H9 (cell line): ENCODE results near the gene CMTM8. TPM values are rescaled to one million over a fixed set of nuclear protein-coding genes. Genes with fewer than 3 reads are reported as not detected.

Source experiments
- DNase-seq: peaks from one replicate; pipeline ENCODE4 v3.0.0-alpha.2; 2017
- H2AFZ ChIP-seq: one replicate; pipeline ENCODE4 v1.6.1; 2013; ENCODE audit warnings: mild to moderate bottlenecking, low read length, control low read depth, moderate library complexity
- H2AK5ac ChIP-seq: 2 replicates; pipeline ENCODE4 v1.6.1; 2013; ENCODE audit warnings: low read length, control low read depth, mixed read lengths; ENCODE audit not compliant: insufficient read length
- H2BK120ac ChIP-seq: one replicate; pipeline ENCODE4 v1.6.1; 2013; ENCODE audit warnings: low read depth, mild to moderate bottlenecking, low read length, control low read depth, inconsistent platforms; ENCODE audit not compliant: poor library complexity, severe bottlenecking
- H2BK12ac ChIP-seq: 2 replicates; pipeline ENCODE4 v1.6.1; 2013; ENCODE audit warnings: low read length, control low read depth, mixed read lengths, low read depth; ENCODE audit not compliant: insufficient read length
- H2BK15ac ChIP-seq: 2 replicates; pipeline ENCODE4 v1.6.1; 2013; ENCODE audit warnings: low read depth, low read length, control low read depth
- H2BK20ac ChIP-seq: one replicate; pipeline ENCODE4 v1.6.1; 2013; ENCODE audit warnings: low read depth, mild to moderate bottlenecking, low read length, control low read depth, inconsistent platforms; ENCODE audit not compliant: poor library complexity, severe bottlenecking
- H2BK5ac ChIP-seq: 2 replicates; pipeline ENCODE4 v1.6.1; 2013; ENCODE audit warnings: low read length, control low read depth, mixed read lengths; ENCODE audit not compliant: insufficient read length
- H3K14ac ChIP-seq: 2 replicates; pipeline ENCODE4 v1.6.1; 2013; ENCODE audit warnings: low read length, control low read depth; ENCODE audit not compliant: insufficient read depth
- H3K18ac ChIP-seq: 2 replicates; pipeline ENCODE4 v1.6.1; 2013; ENCODE audit warnings: low read depth, mild to moderate bottlenecking, mixed read lengths, low read length, control low read depth; ENCODE audit not compliant: insufficient read length
- H3K23ac ChIP-seq: 2 replicates; pipeline ENCODE4 v1.6.1; 2013; ENCODE audit warnings: low read length, control low read depth, mixed read lengths, low read depth; ENCODE audit not compliant: insufficient read length
- H3K23me2 ChIP-seq: 2 replicates; pipeline ENCODE4 v1.6.1; 2013; ENCODE audit warnings: low read depth, mild to moderate bottlenecking, mixed read lengths, low read length, control low read depth; ENCODE audit not compliant: insufficient read length, poor library complexity, severe bottlenecking
- H3K27ac ChIP-seq: 2 replicates; pipeline ENCODE4 v1.5.1; 2013; ENCODE audit warnings: low read length, control low read depth, mixed read lengths, low read depth; ENCODE audit not compliant: insufficient read length
- H3K27me3 ChIP-seq: 2 replicates; pipeline ENCODE4 v1.6.1; 2013; ENCODE audit warnings: low read length, control low read depth, inconsistent platforms; ENCODE audit not compliant: insufficient read depth
- H3K4ac ChIP-seq: 2 replicates; pipeline ENCODE4 v1.6.1; 2013; ENCODE audit warnings: low read depth, mild to moderate bottlenecking, control low read depth, inconsistent platforms, low read length, moderate library complexity
- H3K4me1 ChIP-seq: 2 replicates; pipeline ENCODE4 v1.6.1; 2013; ENCODE audit warnings: low read length, control low read depth, inconsistent platforms; ENCODE audit not compliant: insufficient read depth
- H3K4me2 ChIP-seq: 2 replicates; pipeline ENCODE4 v1.6.1; 2013; ENCODE audit warnings: low read length, control low read depth, mixed read lengths; ENCODE audit not compliant: insufficient read length, insufficient read depth
- H3K56ac ChIP-seq: 2 replicates; pipeline ENCODE4 v1.6.1; 2013; ENCODE audit warnings: low read depth, mild to moderate bottlenecking, mixed read lengths, low read length, control low read depth; ENCODE audit not compliant: insufficient read length
- H3K79me1 ChIP-seq: 2 replicates; pipeline ENCODE4 v1.6.1; 2013; ENCODE audit warnings: low read depth, mild to moderate bottlenecking, moderate library complexity, low read length, control low read depth, inconsistent platforms; ENCODE audit not compliant: insufficient read depth, poor library complexity, severe bottlenecking
- H3K79me2 ChIP-seq: 2 replicates; pipeline ENCODE4 v1.6.1; 2013; ENCODE audit warnings: low read length, control low read depth, inconsistent platforms; ENCODE audit not compliant: insufficient read depth
- H3K9ac ChIP-seq: 2 replicates; pipeline ENCODE4 v1.6.1; 2013; ENCODE audit warnings: low read length, control low read depth, mixed read lengths; ENCODE audit not compliant: insufficient read length; ENCODE audit errors: extremely low read depth
- H3K9me3 ChIP-seq: one replicate; pipeline ENCODE4 v1.6.1; 2013; ENCODE audit warnings: low read depth, low read length, inconsistent platforms; ENCODE audit not compliant: control insufficient read depth
- H3T11ph ChIP-seq: one replicate; pipeline ENCODE4 v1.6.1; 2013; ENCODE audit warnings: mild to moderate bottlenecking, low read length, control low read depth, inconsistent platforms
- H4K20me1 ChIP-seq: one replicate; pipeline ENCODE4 v1.6.1; 2013; ENCODE audit not compliant: control insufficient read depth, insufficient read length, insufficient read depth
- H4K5ac ChIP-seq: 2 replicates; pipeline ENCODE4 v1.6.1; 2013; ENCODE audit warnings: low read depth, mild to moderate bottlenecking, mixed read lengths, low read length, control low read depth; ENCODE audit not compliant: insufficient read length
- H4K8ac ChIP-seq: replicated peaks from 2 replicates; pipeline ENCODE4 v1.6.1; 2013; ENCODE audit warnings: low read length, control low read depth, mixed read lengths, low read depth; ENCODE audit not compliant: insufficient read length
- H4K91ac ChIP-seq: 2 replicates; pipeline ENCODE4 v1.6.1; 2013; ENCODE audit warnings: low read depth, mild to moderate bottlenecking, moderate library complexity, mixed read lengths, low read length, control low read depth; ENCODE audit not compliant: insufficient read length
- H3K27ac Mint-ChIP-seq, 3 experiments: 2 replicates in 2 of 3; 3 replicates in 1 of 3; pipeline ENCODE4 v1.8.0; 2020 to 2021; ENCODE audit warnings: mixed read lengths in 3 of 3, mild to moderate bottlenecking in 1 of 3, moderate library complexity in 1 of 3
- H3K27me3 Mint-ChIP-seq: 2 replicates; pipeline ENCODE4 v1.8.0; 2021; ENCODE audit warnings: low read depth, mild to moderate bottlenecking, moderate library complexity, mixed read lengths
- H3K36me3 Mint-ChIP-seq, 3 experiments: 2 replicates in 2 of 3; 3 replicates in 1 of 3; pipeline ENCODE4 v1.8.0; 2020 to 2021; ENCODE audit warnings: low read depth in 3 of 3, mixed read lengths in 3 of 3; ENCODE audit not compliant: insufficient read depth in 1 of 3
- H3K4me1 Mint-ChIP-seq, 2 experiments: 2 replicates each; pipeline ENCODE4 v1.8.0; 2020; ENCODE audit warnings: mixed read lengths in 2 of 2
- H3K4me3 Mint-ChIP-seq, 2 experiments: 2 replicates in 1 of 2; 3 replicates in 1 of 2; pipeline ENCODE4 v1.8.0; 2020 to 2021; ENCODE audit warnings: mild to moderate bottlenecking in 2 of 2, mixed read lengths in 2 of 2, moderate library complexity in 1 of 2
- H3K9me3 Mint-ChIP-seq, 2 experiments: 2 replicates in 1 of 2; 3 replicates in 1 of 2; pipeline ENCODE4 v1.8.0; 2020; ENCODE audit warnings: mild to moderate bottlenecking in 2 of 2, mixed read lengths in 2 of 2, moderate library complexity in 1 of 2
- CTCF ChIP-seq: fragments of 200-600 bp; sonication (generic); conservative IDR thresholded peaks from 3 replicates; pipeline ENCODE4 v1.8.0; 2021; ENCODE audit warnings: antibody characterized with exemption, mild to moderate bottlenecking
- WGBS: extraction: QIAGEN DNeasy Blood & Tissue Kit; methylation state at CpG from one replicate; pipeline ENCODE4 v1.1.7; 2013; ENCODE audit warnings: missing lambda C conversion rate, low lambda C conversion rate, mixed read lengths; ENCODE audit not compliant: insufficient read length; ENCODE audit errors: extremely low coverage; 5-methylcytosine and 5-hydroxymethylcytosine counted together
- total RNA-seq: library from RNA; stranded (reverse); gene quantifications from 2 replicates; pipeline ENCODE4 v1.2.1, GENCODE V29; 2021

The CMTM8 gene
- total RNA-seq, 1 experiment from 2014 or later, result 4.0 TPM

DNA sequence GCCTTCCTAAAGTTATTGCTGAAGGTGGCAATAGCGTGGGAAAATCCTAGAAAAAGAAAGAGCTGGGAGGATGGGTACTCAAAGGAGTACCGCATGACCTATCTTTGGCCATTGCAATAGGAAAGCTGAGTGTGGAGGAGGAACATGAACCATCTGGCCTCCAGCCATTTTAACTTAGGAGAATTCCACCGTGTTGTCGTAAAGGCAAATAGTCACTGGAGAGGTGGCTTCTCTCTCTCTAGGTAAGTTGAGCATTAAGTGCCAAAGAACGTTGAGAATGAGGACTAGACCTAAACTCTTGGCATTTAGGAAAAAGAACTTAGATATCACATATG, 137.1 kb downstream of the CMTM8 start:
- Histone ChIP-seq H2BK12ac (no peak overlapping the region), H3K79me2 (no peaks in the 10 kb centered on the region), H3K9ac (no peak overlapping the region), H4K8ac (no peak overlapping the region), H3K4me2 (no peak overlapping the region), H2BK120ac (no peak overlapping the region), H2AFZ (no peak overlapping the region), H4K5ac (no peak overlapping the region), H3K27ac (no peak overlapping the region), H2BK5ac (no peak overlapping the region), H3K18ac (no peak overlapping the region), H3K4me1 (no peaks in the 10 kb centered on the region; the same call in 1 of the 2 replicates), H3T11ph (no peak overlapping the region), H2AK5ac (no peak overlapping the region), H3K14ac (no peak overlapping the region), H3K27me3 (no peaks in the 10 kb centered on the region), H2BK20ac (no peak overlapping the region), H3K23ac (no peak overlapping the region), H4K20me1 (no peaks in the 10 kb centered on the region), H3K23me2 (no peaks in the 10 kb centered on the region), H3K4ac (no peak overlapping the region), H2BK15ac (no peak overlapping the region), H3K56ac (no peak overlapping the region), H3K9me3 (no peaks in the 10 kb centered on the region), H3K79me1 (no peaks in the 10 kb centered on the region), H4K91ac (no peak overlapping the region)
- no peak for DNase-seq
- no CpG with 5 or more reads among the region's 5 CpGs for WGBS
- no peak overlapping the region for H3K4me3 Mint-ChIP-seq
- H3K4me1 Mint-ChIP-seq, result peaks cover 10 to 14% of the 10 kb centered on the region in 2 experiments
- no peak for TF ChIP-seq CTCF
- no peak overlapping the region for H3K27ac Mint-ChIP-seq
- no peaks in the 10 kb centered on the region for H3K9me3 Mint-ChIP-seq
- H3K27me3 Mint-ChIP-seq, result no peaks in the 10 kb centered on the region
- H3K36me3 Mint-ChIP-seq, result no peaks in the 10 kb centered on the region
